Right lobe of liver (tissue), 6 donors: Measurements from ENCODE around the gene SH3PXD2A. TPM values are rescaled to one million over a fixed set of nuclear protein-coding genes. Genes with fewer than 3 reads are reported as not detected.
A peak's percentile ranks its signal among the peaks of the same experiment; 100 is the strongest.

Source experiments
- ATAC-seq, 4 donors: fragments of 200-7000 bp; cut with Tn5 transposase; one replicate each; pipeline ENCODE4 v1.9.1; 2020; ENCODE audit warnings: mild to moderate bottlenecking in 4 of 4, moderate library complexity in 4 of 4
- DNase-seq, 3 donors: peaks; one replicate each; pipeline ENCODE4 v3.0.0-alpha.2; 2020
- H3K27ac ChIP-seq, 3 donors: fragments of 200-600 bp; one replicate each; pipeline ENCODE4 v1.8.0; 2022
- H3K27me3 ChIP-seq, 2 donors: fragments of 200-600 bp; one replicate each; pipeline ENCODE4 v1.8.0; 2022
- H3K36me3 ChIP-seq, 4 donors: fragments of 200-600 bp; sonication (generic) in 1 of 4; one replicate each; pipeline versions ENCODE4 v1.5.1 to v1.8.0; 2017 to 2022; ENCODE audit warnings: control low read depth in 1 of 4
- H3K4me1 ChIP-seq, 4 donors: fragments of 200-600 bp; sonication (generic) in 1 of 4; one replicate each; pipeline versions ENCODE4 v1.5.1 to v1.8.0; 2017 to 2022; ENCODE audit warnings: control low read depth in 1 of 4
- H3K4me3 ChIP-seq, 3 donors: fragments of 200-600 bp; one replicate each; pipeline ENCODE4 v1.8.0; 2022
- H3K9me3 ChIP-seq, 4 donors: fragments of 200-600 bp; sonication (generic) in 1 of 4; one replicate each; pipeline versions ENCODE4 v1.5.1 to v1.8.0; 2017 to 2022; ENCODE audit warnings: control low read depth in 1 of 4
- CTCF ChIP-seq, 4 donors: fragments of 200-600 bp in 3 of 4; fragments of 450-650 bp in 1 of 4; IDR thresholded peaks; one replicate each; pipeline versions ENCODE4 v1.5.1 to v1.8.0; 2016 to 2022; ENCODE audit warnings: antibody characterized with exemption in 4 of 4, mild to moderate bottlenecking in 2 of 4
- POLR2A ChIP-seq: fragments of 450-650 bp; IDR thresholded peaks from one replicate; pipeline ENCODE4 v1.6.1; 2017; ENCODE audit warnings: antibody characterized with exemption, mild to moderate bottlenecking
- WGBS: methylation state at CpG from one replicate; pipeline ENCODE4 v1.1.6; 2018; ENCODE audit warnings: low coverage, low lambda C conversion rate; ENCODE audit not compliant: insufficient coverage; ENCODE audit errors: missing lambda C conversion rate; 5-methylcytosine and 5-hydroxymethylcytosine counted together
- intact Hi-C, 2 donors: fragments of 100-400 bp; cut with DNase I; formaldehyde crosslinking; loops; one replicate each; pipeline versions ENCODE4 v1.11.2 to v1.14.1; 2022
- total RNA-seq, 6 experiments: library from RNA; depleted of rRNA in 2 of 6; stranded (reverse); fragments of >200 nt in 2 of 6; fragmentation: NEBNext Ultra II Directional in 3 of 6; extraction: Animal tissue kit (Norgen Biotek cat#: 25700) in 3 of 6; gene quantifications; one replicate each; pipeline versions ENCODE4 v1.1.0 to v1.2.4, GENCODE V29; 2016 to 2023
- donor health status: DM: no; HTN: yes; CAD: no.
- donor health status: DM: no; HTN: no; CAD: no.
- donor health status: DM: no; HTN: no; CAD: no.
- donor health status: DM: no; HTN: yes; CAD: no.
- donor health status: DM: no; HTN: yes; CAD: no.

The SH3PXD2A gene
- total RNA-seq, 6 experiments from 2014 or later, result 3.0 to 38.3 (median 10.0) TPM

GRCh38 chr10:103759100-103759781 lies 96.1 kb downstream of the SH3PXD2A start:
- 37% methylated on average over 10 of the region's 10 CpGs for WGBS
- intact Hi-C loops, result no loop called here
- TF ChIP-seq POLR2A, result no peak
- TF ChIP-seq CTCF (IDR thresholded peaks at IDR 0.05), result no peak
- Histone ChIP-seq H3K9me3 (no peaks in the 10 kb centered on the region), H3K27ac (peak overlapping the region; percentile 9 to 44 (median 12)), H3K36me3 (no peaks in the 10 kb centered on the region), H3K4me3 (no peak overlapping the region), H3K4me1 (peaks cover 0 to 4% (median 2%) of the 10 kb centered on the region in 4 donors), H3K27me3 (no peaks in the 10 kb centered on the region)
- ATAC-seq, result peak; percentile 44 to 64 (median 58)
- peak in 1 of 3 donors; percentile 47 for DNase-seq

- TF ChIP-seq CTCF (IDR thresholded peaks at IDR 0.05), result no peak
- no peak for TF ChIP-seq POLR2A
- ATAC-seq, result peak in 1 of 4 donors; percentile 20
- peaks cover 0 to 4% (median 2%) of the 10 kb centered on the region in 4 donors for H3K4me1 ChIP-seq
- WGBS, result 20% methylated on average over 1 of the region's 2 CpGs
- H3K4me3 ChIP-seq, result no peak overlapping the region
- H3K9me3 ChIP-seq, result no peaks in the 10 kb centered on the region
- intact Hi-C loops, result no loop called here
- H3K36me3 ChIP-seq, result no peaks in the 10 kb centered on the region
- peak overlapping the region in 1 of 3 donors; percentile 9 for H3K27ac ChIP-seq
- no peak for DNase-seq
- H3K27me3 ChIP-seq, result no peaks in the 10 kb centered on the region
Observed at GRCh38 chr10:103758294-103758681, 97.1 kb downstream of the SH3PXD2A start.

- H3K4me1 ChIP-seq, result peaks cover 0 to 4% (median 2%) of the 10 kb centered on the region in 4 donors
- no peak overlapping the region for H3K4me3 ChIP-seq
- H3K36me3 ChIP-seq, result no peaks in the 10 kb centered on the region
- no peaks in the 10 kb centered on the region for H3K27me3 ChIP-seq
- peak overlapping the region in 1 of 3 donors; percentile 9 for H3K27ac ChIP-seq
- H3K9me3 ChIP-seq, result no peaks in the 10 kb centered on the region
- peak in 2 of 3 donors; percentile 64 to 65 for DNase-seq
- 80% methylated on average over 5 of the region's 18 CpGs for WGBS
- TF ChIP-seq POLR2A (no peak), CTCF (IDR thresholded peaks at IDR 0.05) (no peak)
- peak; percentile 72 to 79 (median 74) for ATAC-seq
- intact Hi-C loops, result no loop called here
Observed at GRCh38 chr10:103757531-103758293, 97.7 kb downstream of the SH3PXD2A start.

- intact Hi-C loops, result no loop called here
- no peak overlapping the region for H3K27ac ChIP-seq
- no peak overlapping the region for H3K4me3 ChIP-seq
- H3K4me1 ChIP-seq, result peaks cover 0 to 4% (median 2%) of the 10 kb centered on the region in 4 donors
- no peak for ATAC-seq
- DNase-seq, result peak in 1 of 3 donors; percentile 30
- H3K36me3 ChIP-seq, result no peaks in the 10 kb centered on the region
- TF ChIP-seq POLR2A (no peak), CTCF (IDR thresholded peaks at IDR 0.05) (no peak)
- H3K9me3 ChIP-seq, result no peaks in the 10 kb centered on the region
- H3K27me3 ChIP-seq, result no peaks in the 10 kb centered on the region
- 100% methylated on average over 1 of the region's 8 CpGs for WGBS
Observed at GRCh38 chr10:103756277-103756869, 99.0 kb downstream of the SH3PXD2A start.
